GM13977 (cell line): ENCODE measurements around the gene TSPAN9.

Experiments
- DNase-seq: peaks from one replicate; pipeline ENCODE4 v3.0.0; 2012; ENCODE audit warnings: low spot score
- CTCF ChIP-seq: IDR thresholded peaks from 2 replicates; pipeline ENCODE4 v1.5.1; 2012; ENCODE audit warnings: mild to moderate bottlenecking, control low read depth; ENCODE audit not compliant: insufficient read depth; ENCODE audit errors: extremely low read depth, missing control alignments
- in situ Hi-C: fragments of 300-500 bp; cut with MboI; formaldehyde crosslinking; loops from one replicate; pipeline ENCODE4 v1.12.0; 2022; ENCODE audit warnings: low sequenced_read_pairs, low pct_unique_long_range_greater_than_20kb, mixed read lengths, inconsistent platforms; ENCODE audit not compliant: unreplicated experiment

Gene TSPAN9

GRCh38 chr12:3165078-3165980 is 88.2 kb downstream of the TSPAN9 start:
- no peak for DNase-seq
- TF ChIP-seq CTCF: no peak
- in situ Hi-C loops: no loop called here

GRCh38 chr12:3167636-3168035 is 90.5 kb downstream of the TSPAN9 start:
- in situ Hi-C loops: no loop called here
- DNase-seq: no peak
- TF ChIP-seq CTCF: no peak

GRCh38 chr12:3168223-3169221 is 91.3 kb downstream of the TSPAN9 start:
- TF ChIP-seq CTCF: no peak
- no peak for DNase-seq
- in situ Hi-C loops: no loop called here

- in situ Hi-C loops: no loop called here
- DNase-seq: no peak
- no peak for TF ChIP-seq CTCF
Observed at GRCh38 chr12:3170423-3171194, 93.4 kb downstream of the TSPAN9 start.

DNA sequence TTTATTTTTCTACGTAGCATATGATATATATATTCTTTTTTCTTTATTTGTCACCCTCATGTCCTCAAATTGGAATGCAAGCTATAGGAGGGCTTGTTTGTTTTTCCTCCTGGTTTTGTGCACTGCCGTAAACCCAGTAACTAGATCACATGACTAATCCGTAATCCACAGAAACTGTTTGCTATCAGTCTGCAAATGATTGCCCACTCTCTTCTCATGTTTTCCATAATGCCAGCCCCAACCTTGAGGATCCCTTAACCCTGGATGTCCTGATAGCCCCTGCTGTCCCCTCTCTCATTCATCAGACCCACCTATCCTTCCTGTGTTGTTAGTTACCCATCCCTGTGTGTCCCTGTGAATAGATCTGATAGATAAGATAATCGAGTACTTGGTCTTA is 94.0 kb downstream of the TSPAN9 start:
- in situ Hi-C loops: no loop called here
- TF ChIP-seq CTCF: no peak
- DNase-seq: no peak
